ENCODE results near the gene USP16. TPM values are rescaled to one million over a fixed set of nuclear protein-coding genes. Genes with fewer than 3 reads are reported as not detected.
"Not testable (repeated sequence)": the region's sequence is repeated elsewhere in the genome, so short reads cannot be mapped to it uniquely, and the experiment has no call there.

USP16 gene
- total and polyA plus RNA-seq, 12 donors = 13.2 to 69.6 (median 33.8) TPM

- intact Hi-C loops (cut with DNase I) = no loop called here
- Histone ChIP-seq H3K27me3 (no peaks in the 10 kb centered on the region), H3K4me1 (replicated peaks in 1 of 2) (peaks cover 0 to 8% of the 10 kb centered on the region in 2 donors), H3K9me3 (replicated peaks in 1 of 3) (no peaks in the 10 kb centered on the region), H3K36me3 (replicated peaks in 1 of 2) (peaks cover 0 to 3% of the 10 kb centered on the region in 2 donors), H3K4me3 (no peak overlapping the region), H3K27ac (no peak overlapping the region)
- DNase-seq = no peak
- WGBS, 4 donors = 87 to 94% (median 89%) methylated on average over 3 of the region's 3 CpGs
- TF ChIP-seq, protein P1, sequence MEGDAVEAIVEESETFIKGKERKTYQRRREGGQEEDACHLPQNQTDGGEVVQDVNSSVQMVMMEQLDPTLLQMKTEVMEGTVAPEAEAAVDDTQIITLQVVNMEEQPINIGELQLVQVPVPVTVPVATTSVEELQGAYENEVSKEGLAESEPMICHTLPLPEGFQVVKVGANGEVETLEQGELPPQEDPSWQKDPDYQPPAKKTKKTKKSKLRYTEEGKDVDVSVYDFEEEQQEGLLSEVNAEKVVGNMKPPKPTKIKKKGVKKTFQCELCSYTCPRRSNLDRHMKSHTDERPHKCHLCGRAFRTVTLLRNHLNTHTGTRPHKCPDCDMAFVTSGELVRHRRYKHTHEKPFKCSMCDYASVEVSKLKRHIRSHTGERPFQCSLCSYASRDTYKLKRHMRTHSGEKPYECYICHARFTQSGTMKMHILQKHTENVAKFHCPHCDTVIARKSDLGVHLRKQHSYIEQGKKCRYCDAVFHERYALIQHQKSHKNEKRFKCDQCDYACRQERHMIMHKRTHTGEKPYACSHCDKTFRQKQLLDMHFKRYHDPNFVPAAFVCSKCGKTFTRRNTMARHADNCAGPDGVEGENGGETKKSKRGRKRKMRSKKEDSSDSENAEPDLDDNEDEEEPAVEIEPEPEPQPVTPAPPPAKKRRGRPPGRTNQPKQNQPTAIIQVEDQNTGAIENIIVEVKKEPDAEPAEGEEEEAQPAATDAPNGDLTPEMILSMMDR (IDR thresholded peaks at IDR 0.05) = no peak
- no peak for TF ChIP-seq POLR2A (IDR thresholded peaks at IDR 0.05)
Observed at GRCh38 chr21:29007135-29007534, 17.3 kb upstream of the USP16 start.

GRCh38 chr21:29007810-29008209 is 16.7 kb upstream of the USP16 start:
- no peak for DNase-seq
- Histone ChIP-seq H3K27me3 (no peaks in the 10 kb centered on the region), H3K27ac (no peak overlapping the region), H3K4me3 (no peak overlapping the region), H3K36me3 (replicated peaks in 1 of 2) (peaks cover 0 to 3% of the 10 kb centered on the region in 2 donors), H3K9me3 (replicated peaks in 1 of 3) (no peaks in the 10 kb centered on the region), H3K4me1 (replicated peaks in 1 of 2) (peaks cover 0 to 8% of the 10 kb centered on the region in 2 donors)
- intact Hi-C loops (cut with DNase I) = no loop called here
- TF ChIP-seq POLR2A (IDR thresholded peaks at IDR 0.05) = no peak
- TF ChIP-seq, protein P1 (IDR thresholded peaks at IDR 0.05) = no peak
- 79 to 91% (median 85%) methylated on average over 3 of the region's 3 CpGs for WGBS, 4 donors

- no peak overlapping the region for H3K27ac ChIP-seq
- H3K4me1 ChIP-seq (replicated peaks in 1 of 2) = peaks cover 0 to 6% of the 10 kb centered on the region in 2 donors
- intact Hi-C loops (cut with DNase I) = no loop called here
- DNase-seq = no peak
- H3K36me3 ChIP-seq (replicated peaks in 1 of 2) = peaks cover 0 to 3% of the 10 kb centered on the region in 2 donors
- H3K4me3 ChIP-seq = no peak overlapping the region
- H3K27me3 ChIP-seq = no peaks in the 10 kb centered on the region
- no peaks in the 10 kb centered on the region for H3K9me3 ChIP-seq (replicated peaks in 1 of 3)
- TF ChIP-seq POLR2A (IDR thresholded peaks at IDR 0.05) = no peak
- TF ChIP-seq, protein P1 (IDR thresholded peaks at IDR 0.05) = no peak
- WGBS, 4 donors = 92 to 96% (median 94%) methylated on average over 3 of the region's 3 CpGs
Observed at GRCh38 chr21:29008367-29008766, 16.1 kb upstream of the USP16 start.

DNA sequence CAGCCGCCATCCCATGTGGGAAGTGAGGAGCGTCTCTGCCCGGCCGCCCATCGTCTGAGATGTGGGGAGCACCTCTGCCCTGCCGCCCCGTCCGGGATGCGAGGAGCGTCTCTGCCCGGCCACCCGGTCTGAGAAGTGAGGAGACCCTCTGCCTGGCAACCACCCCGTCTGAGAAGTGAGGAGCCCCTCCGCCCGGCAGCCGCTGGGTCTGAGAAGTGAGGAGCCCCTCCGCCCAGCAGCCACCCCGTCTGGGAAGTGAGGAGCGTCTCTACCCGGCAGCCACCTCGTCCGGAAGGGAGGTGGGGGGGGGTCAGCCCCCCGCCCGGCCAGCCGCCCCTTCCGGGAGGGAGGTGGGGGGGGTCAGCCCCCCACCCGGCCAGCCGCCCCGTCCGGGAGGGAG is 13.2 kb upstream of the USP16 start:
- H3K27me3 ChIP-seq; intact Hi-C loops (cut with DNase I); H3K9me3 ChIP-seq (replicated peaks in 1 of 3); DNase-seq; H3K4me3 ChIP-seq; H3K27ac ChIP-seq; H3K4me1 ChIP-seq (replicated peaks in 1 of 2); H3K36me3 ChIP-seq (replicated peaks in 1 of 2): not testable (repeated sequence)
- WGBS, 4 donors = 96% methylated on average over 15 to 28 of the region's 30 CpGs; no CpG with 5 or more reads in 2 of the 4 donors

- 61 to 72% (median 65%) methylated on average over 6 of the region's 6 CpGs for WGBS, 4 donors
- Histone ChIP-seq H3K4me1 (replicated peaks in 1 of 2) (peaks cover 7 to 14% of the 10 kb centered on the region in 2 donors), H3K4me3 (peak overlapping the region in 1 of 4 donors; percentile 76), H3K27ac (peak overlapping the region in 4 of 5 donors; percentile 28 to 85 (median 58)), H3K36me3 (replicated peaks in 1 of 2) (no peaks in the 10 kb centered on the region), H3K27me3 (no peaks in the 10 kb centered on the region), H3K9me3 (replicated peaks in 1 of 3) (no peaks in the 10 kb centered on the region)
- intact Hi-C loops (cut with DNase I) = no loop called here
- DNase-seq = no peak
- TF ChIP-seq POLR2A (IDR thresholded peaks at IDR 0.05) = no peak
- TF ChIP-seq, protein P1 (IDR thresholded peaks at IDR 0.05) = no peak
Observed at GRCh38 chr21:29017639-29018237, 6.7 kb upstream of the USP16 start.

Measured in adrenal gland (tissue), 12 donors.